K562 (cell line): ENCODE measurements around the gene LRRC27. TPM values are rescaled to one million over a fixed set of nuclear protein-coding genes. Genes with fewer than 3 reads are reported as not detected.
A peak's percentile ranks its signal among the peaks of the same experiment; 100 is the strongest.

Experiments
- C11orf30 ChIP-seq: fragments of 450-650 bp; IDR thresholded peaks from 2 replicates; pipeline ENCODE4 v1.6.1; 2016; ENCODE audit warnings: low read depth, mild to moderate bottlenecking
- CBFA2T2 ChIP-seq: fragments of 450-650 bp; conservative IDR thresholded peaks from 2 replicates; pipeline ENCODE4 v1.6.1; 2017; ENCODE audit warnings: mild to moderate bottlenecking
- CHD1 ChIP-seq: fragments of 200-600 bp; sonication (generic); IDR thresholded peaks from one replicate; pipeline ENCODE4 v1.6.1; 2012; ENCODE audit warnings: mild to moderate bottlenecking, moderate library complexity, low read length, inconsistent platforms
- ELF4 ChIP-seq: fragments of 450-650 bp; formaldehyde crosslinking; IDR thresholded peaks from 2 replicates; pipeline ENCODE4 v1.4.0; 2022; ENCODE audit warnings: missing genetic modification characterization
- ERF ChIP-seq: fragments of 450-650 bp; formaldehyde crosslinking; IDR thresholded peaks from 2 replicates; pipeline ENCODE4 v1.4.0; 2020; ENCODE audit warnings: mild to moderate bottlenecking, mixed read lengths
- GATAD2B ChIP-seq: fragments of 450-650 bp; IDR thresholded peaks from 2 replicates; pipeline ENCODE4 v1.6.1; 2017; ENCODE audit warnings: mild to moderate bottlenecking, borderline replicate concordance
- IRF2 ChIP-seq: sonication (generic); formaldehyde crosslinking; IDR thresholded peaks from 2 replicates; pipeline ENCODE4 v1.8.1; 2022; ENCODE audit warnings: mild to moderate bottlenecking, missing genetic modification reagents
- NEUROD1 ChIP-seq: fragments of 150-350 bp; IDR thresholded peaks from 2 replicates; pipeline ENCODE4 v1.6.1; 2014; ENCODE audit warnings: borderline replicate concordance, low read length, low read depth; ENCODE audit not compliant: partially characterized antibody
- TAF1 ChIP-seq: IDR thresholded peaks from 2 replicates; pipeline ENCODE4 v1.6.1; 2011; ENCODE audit warnings: mild to moderate bottlenecking, low read length, moderate library complexity; ENCODE audit not compliant: insufficient read depth, control insufficient read depth, severe bottlenecking; ENCODE audit errors: extremely low read depth
- USF1 ChIP-seq: sonication (generic); formaldehyde crosslinking; IDR thresholded peaks from 2 replicates; pipeline ENCODE4 v1.9.0; 2022; ENCODE audit warnings: mild to moderate bottlenecking, missing genetic modification reagents
- USF2 ChIP-seq: sonication (generic); formaldehyde crosslinking; IDR thresholded peaks from 2 replicates; pipeline ENCODE4 v1.5.0; 2020; ENCODE audit warnings: missing genetic modification reagents
- ZFX ChIP-seq: sonication (generic); formaldehyde crosslinking; IDR thresholded peaks from 2 replicates; pipeline ENCODE4 v1.8.0; 2022; ENCODE audit warnings: mild to moderate bottlenecking, missing genetic modification reagents, moderate library complexity
- ZNF77 ChIP-seq: fragments of 250-450 bp; sonication (Bioruptor Pico); IDR thresholded peaks from 2 replicates; pipeline ENCODE4 v1.5.0; 2020
- polyA plus RNA-seq, 8 experiments: library from polyadenylated mRNA; depleted of rRNA in 4 of 8; stranded (reverse) in 5 of 8; unstranded in 3 of 8; fragments of >200 nt; fragmentation: Nextera tagmentation in 2 of 8; fragmentation: Illumina TruSeq in 1 of 8; extraction: Ambion mirVana in 2 of 8; extraction: Trizol in 1 of 8; gene quantifications; 2 replicates each; pipeline versions ENCODE4 v1.2.1 to v1.2.3, GENCODE V29; 2011 to 2014; ENCODE audit warnings: inconsistent platforms in 1 of 8, missing spikeins in 1 of 8
- total RNA-seq, 7 experiments: library from RNA; depleted of rRNA in 6 of 7; stranded (reverse); fragments of >200 nt in 6 of 7; fragmentation: Illumina TruSeq in 2 of 7; extraction: Trizol in 2 of 7; gene quantifications; 2 replicates each; pipeline versions ENCODE4 v1.2.1 to v1.2.3, GENCODE V29; 2011 to 2021; ENCODE audit warnings: low replicate concordance in 1 of 7
- TF ChIP-seq, protein P1 (sequence below): fragments of 250-450 bp; sonication (Bioruptor Pico); IDR thresholded peaks from 2 replicates; pipeline ENCODE4 v1.5.0; 2020; ENCODE audit warnings: mild to moderate bottlenecking
- TF ChIP-seq, protein P2 (sequence below): fragments of 450-650 bp; IDR thresholded peaks from 2 replicates; pipeline ENCODE4 v1.6.1; 2016; ENCODE audit warnings: low read depth

The LRRC27 gene
- total and polyA plus RNA-seq, 9 of the 15 experiments (the other 6 are each of a cell fraction or from before 2014, with no cell fraction given): 0.10 to 2.7 (median 1.4) TPM

DNA sequence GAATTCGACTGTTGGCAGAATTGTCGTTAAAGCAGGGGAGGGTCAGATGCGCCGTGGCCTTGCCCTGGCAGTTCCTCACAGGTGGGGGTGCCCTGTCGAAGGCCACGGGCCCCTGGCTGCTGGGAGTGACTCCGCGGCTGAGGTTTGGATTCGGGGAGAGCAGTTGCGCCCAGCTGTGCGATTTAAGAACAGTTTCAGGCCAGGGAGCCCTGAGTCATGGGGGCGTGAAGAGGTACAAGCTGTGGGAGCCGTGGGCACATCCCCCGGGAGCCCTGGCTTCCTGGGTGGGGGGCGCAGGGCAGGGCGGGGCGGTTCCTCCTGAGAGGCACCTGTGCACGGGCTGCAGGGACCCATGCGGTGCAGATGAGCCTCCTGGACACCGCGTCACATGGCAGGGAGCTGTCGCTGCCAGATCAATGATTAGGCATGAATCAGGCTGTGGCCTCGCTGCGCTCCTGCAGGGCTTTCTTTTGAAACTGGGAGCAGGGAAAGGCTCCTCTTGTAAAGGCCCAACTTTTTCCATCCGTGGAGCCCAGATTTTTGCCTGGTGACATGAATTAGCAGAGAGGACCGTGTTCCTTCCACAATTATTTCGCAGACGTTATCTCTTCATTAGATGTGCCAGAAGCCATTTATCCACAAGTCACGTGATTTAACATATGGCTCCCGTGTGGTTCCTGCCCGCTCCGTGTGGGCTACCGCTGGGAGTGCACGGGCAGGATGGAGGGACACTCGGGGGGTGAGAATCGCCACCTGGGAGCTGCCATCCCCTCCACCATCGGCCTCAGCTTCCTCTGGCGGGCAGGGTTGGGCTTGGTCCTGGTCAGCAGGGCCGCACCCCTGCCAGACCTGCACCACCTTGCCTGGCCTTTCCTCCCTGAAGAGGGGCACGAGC is 65.9 kb downstream of the LRRC27 start (continued):
- TF ChIP-seq ZFX (CRISPR knock-in tag) (peak; percentile 54), CBFA2T2 (peak; percentile 30; the same call in 1 of the 2 replicates), USF1 (peak; percentile 77), IRF2 (CRISPR knock-in tag) (no peak), ZNF77 (CRISPR knock-in tag) (no peak), ELF4 (CRISPR knock-in tag) (no peak), NEUROD1 (no peak), TAF1 (no peak), GATAD2B (no peak), ERF (CRISPR knock-in tag) (no peak), CHD1 (no peak), C11orf30 (peak; percentile 30; the same call in 1 of the 2 replicates), USF2 (CRISPR knock-in tag) (peak; percentile 34; the same call in 1 of the 2 replicates)
- TF ChIP-seq, protein P1, sequence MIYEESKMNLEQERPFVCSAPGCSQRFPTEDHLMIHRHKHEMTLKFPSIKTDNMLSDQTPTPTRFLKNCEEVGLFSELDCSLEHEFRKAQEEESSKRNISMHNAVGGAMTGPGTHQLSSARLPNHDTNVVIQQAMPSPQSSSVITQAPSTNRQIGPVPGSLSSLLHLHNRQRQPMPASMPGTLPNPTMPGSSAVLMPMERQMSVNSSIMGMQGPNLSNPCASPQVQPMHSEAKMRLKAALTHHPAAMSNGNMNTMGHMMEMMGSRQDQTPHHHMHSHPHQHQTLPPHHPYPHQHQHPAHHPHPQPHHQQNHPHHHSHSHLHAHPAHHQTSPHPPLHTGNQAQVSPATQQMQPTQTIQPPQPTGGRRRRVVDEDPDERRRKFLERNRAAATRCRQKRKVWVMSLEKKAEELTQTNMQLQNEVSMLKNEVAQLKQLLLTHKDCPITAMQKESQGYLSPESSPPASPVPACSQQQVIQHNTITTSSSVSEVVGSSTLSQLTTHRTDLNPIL (CRISPR knock-in tag): no peak
- TF ChIP-seq, protein P2, sequence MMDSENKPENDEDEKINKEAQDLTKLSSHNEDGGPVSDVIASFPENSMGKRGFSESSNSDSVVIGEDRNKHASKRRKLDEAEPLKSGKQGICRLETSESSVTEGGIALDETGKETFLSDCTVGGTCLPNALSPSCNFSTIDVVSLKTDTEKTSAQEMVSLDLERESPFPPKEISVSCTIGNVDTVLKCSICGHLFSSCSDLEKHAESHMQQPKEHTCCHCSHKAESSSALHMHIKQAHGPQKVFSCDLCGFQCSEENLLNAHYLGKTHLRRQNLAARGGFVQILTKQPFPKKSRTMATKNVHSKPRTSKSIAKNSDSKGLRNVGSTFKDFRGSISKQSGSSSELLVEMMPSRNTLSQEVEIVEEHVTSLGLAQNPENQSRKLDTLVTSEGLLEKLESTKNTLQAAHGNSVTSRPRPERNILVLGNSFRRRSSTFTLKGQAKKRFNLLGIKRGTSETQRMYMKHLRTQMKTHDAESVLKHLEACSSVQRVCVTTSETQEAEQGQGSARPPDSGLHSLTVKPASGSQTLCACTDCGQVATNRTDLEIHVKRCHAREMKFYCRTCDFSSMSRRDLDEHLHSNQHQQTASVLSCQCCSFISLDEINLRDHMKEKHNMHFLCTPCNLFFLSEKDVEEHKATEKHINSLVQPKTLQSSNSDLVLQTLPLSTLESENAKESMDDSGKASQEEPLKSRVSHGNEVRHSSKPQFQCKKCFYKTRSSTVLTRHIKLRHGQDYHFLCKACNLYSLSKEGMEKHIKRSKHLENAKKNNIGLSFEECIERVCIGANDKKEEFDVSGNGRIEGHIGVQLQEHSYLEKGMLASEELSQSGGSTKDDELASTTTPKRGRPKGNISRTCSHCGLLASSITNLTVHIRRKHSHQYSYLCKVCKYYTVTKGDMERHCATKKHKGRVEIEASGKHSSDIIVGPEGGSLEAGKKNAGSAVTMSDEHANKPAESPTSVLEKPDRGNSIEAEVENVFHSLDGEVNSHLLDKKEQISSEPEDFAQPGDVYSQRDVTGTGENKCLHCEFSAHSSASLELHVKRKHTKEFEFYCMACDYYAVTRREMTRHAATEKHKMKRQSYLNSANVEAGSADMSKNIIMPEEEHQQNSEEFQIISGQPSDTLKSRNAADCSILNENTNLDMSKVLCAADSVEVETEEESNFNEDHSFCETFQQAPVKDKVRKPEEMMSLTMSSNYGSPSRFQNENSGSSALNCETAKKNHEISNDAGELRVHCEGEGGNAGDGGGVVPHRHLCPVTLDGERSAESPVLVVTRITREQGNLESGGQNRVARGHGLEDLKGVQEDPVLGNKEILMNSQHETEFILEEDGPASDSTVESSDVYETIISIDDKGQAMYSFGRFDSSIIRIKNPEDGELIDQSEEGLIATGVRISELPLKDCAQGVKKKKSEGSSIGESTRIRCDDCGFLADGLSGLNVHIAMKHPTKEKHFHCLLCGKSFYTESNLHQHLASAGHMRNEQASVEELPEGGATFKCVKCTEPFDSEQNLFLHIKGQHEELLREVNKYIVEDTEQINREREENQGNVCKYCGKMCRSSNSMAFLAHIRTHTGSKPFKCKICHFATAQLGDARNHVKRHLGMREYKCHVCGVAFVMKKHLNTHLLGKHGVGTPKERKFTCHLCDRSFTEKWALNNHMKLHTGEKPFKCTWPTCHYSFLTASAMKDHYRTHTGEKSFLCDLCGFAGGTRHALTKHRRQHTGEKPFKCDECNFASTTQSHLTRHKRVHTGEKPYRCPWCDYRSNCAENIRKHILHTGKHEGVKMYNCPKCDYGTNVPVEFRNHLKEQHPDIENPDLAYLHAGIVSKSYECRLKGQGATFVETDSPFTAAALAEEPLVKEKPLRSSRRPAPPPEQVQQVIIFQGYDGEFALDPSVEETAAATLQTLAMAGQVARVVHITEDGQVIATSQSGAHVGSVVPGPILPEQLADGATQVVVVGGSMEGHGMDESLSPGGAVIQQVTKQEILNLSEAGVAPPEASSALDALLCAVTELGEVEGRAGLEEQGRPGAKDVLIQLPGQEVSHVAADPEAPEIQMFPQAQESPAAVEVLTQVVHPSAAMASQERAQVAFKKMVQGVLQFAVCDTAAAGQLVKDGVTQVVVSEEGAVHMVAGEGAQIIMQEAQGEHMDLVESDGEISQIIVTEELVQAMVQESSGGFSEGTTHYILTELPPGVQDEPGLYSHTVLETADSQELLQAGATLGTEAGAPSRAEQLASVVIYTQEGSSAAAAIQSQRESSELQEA: no peak
